ENCODE measurements around the gene MIP.
"Not testable (repeated sequence)": the region's sequence is repeated elsewhere in the genome, so short reads cannot be mapped to it uniquely, and the experiment has no call there.

- not testable (repeated sequence) for TF ChIP-seq CTCF (IDR thresholded peaks at IDR 0.05); POLR2AphosphoS5 (IDR thresholded peaks at IDR 0.05; ENCODE audit: low read depth, low read length)
These were observed 11.2 kb downstream of the MIP start for GRCh38 chr12:56443208-56443607.
